H1 (cell line): Measurements from ENCODE around the gene CSGALNACT2. TPM values are rescaled to one million over a fixed set of nuclear protein-coding genes. Genes with fewer than 3 reads are reported as not detected.

Experiments used
- CTCF ChIA-PET: fragments of 300-600 bp; sonication (Branson Sonifier 250); formaldehyde crosslinking; loops from one replicate; lab custom pipeline; 2021; ENCODE audit not compliant: partially characterized antibody; lab: Charles Lee
- POLR2A ChIA-PET: fragments of 300-600 bp; sonication (Branson Sonifier 250); formaldehyde crosslinking; loops from one replicate; lab custom pipeline; 2021; ENCODE audit warnings: inconsistent platforms; ENCODE audit not compliant: partially characterized antibody; lab: Charles Lee
- DNase-seq, 2 experiments: peaks; one replicate each; pipeline versions ENCODE4 v3.0.0 to v3.0.0-alpha.2; 2010 to 2022; ENCODE audit warnings: low spot score in 2 of 2, low read depth in 1 of 2, mixed read lengths in 1 of 2
- FAIRE-seq: peaks from 2 replicates; lab custom pipeline; 2011; peaks lifted over from hg19 to GRCh38; lab: Jason Lieb, UNC
- H2AFZ ChIP-seq: 2 replicates; pipeline ENCODE4 v1.8.1; 2012; ENCODE audit warnings: low read length, inconsistent platforms
- H2AK5ac ChIP-seq: 2 replicates; pipeline ENCODE4 v1.6.1; 2013; ENCODE audit warnings: low read depth, low read length
- H2BK120ac ChIP-seq: replicated peaks from 2 replicates; pipeline ENCODE3; 2013; ENCODE audit warnings: low read depth, low read length, inconsistent platforms
- H2BK12ac ChIP-seq: 2 replicates; pipeline ENCODE4 v1.6.1; 2013; ENCODE audit warnings: low read depth, low read length
- H2BK15ac ChIP-seq: 2 replicates; pipeline ENCODE4 v1.6.1; 2013; ENCODE audit warnings: low read length
- H2BK20ac ChIP-seq: 2 replicates; pipeline ENCODE4 v1.6.1; 2013; ENCODE audit warnings: low read length
- H2BK5ac ChIP-seq: 2 replicates; pipeline ENCODE4 v1.6.1; 2013; ENCODE audit warnings: low read depth, low read length
- H3K14ac ChIP-seq: 2 replicates; pipeline ENCODE4 v1.6.1; 2013; ENCODE audit warnings: inconsistent platforms; ENCODE audit not compliant: insufficient read length
- H3K18ac ChIP-seq: 2 replicates; pipeline ENCODE4 v1.6.1; 2013; ENCODE audit warnings: low read length; ENCODE audit errors: extremely low read depth
- H3K23ac ChIP-seq: 2 replicates; pipeline ENCODE4 v1.6.1; 2013; ENCODE audit warnings: inconsistent platforms; ENCODE audit not compliant: insufficient read length
- H3K23me2 ChIP-seq: 2 replicates; pipeline ENCODE4 v1.6.1; 2013; ENCODE audit warnings: low read depth, low read length
- H3K27ac ChIP-seq: 2 replicates; pipeline ENCODE4 v1.6.1; 2011; ENCODE audit warnings: low read depth, low read length, inconsistent platforms
- H3K27me3 ChIP-seq, 4 experiments: replicated peaks in 1 of 4; 1 replicate in 1 of 4; 2 replicates in 3 of 4; pipeline versions ENCODE4 v1.6.1 to v1.8.1; 2011 to 2013; ENCODE audit warnings: low read length in 3 of 4, mild to moderate bottlenecking in 3 of 4, inconsistent platforms in 2 of 4, mixed read lengths in 2 of 4, moderate library complexity in 1 of 4; ENCODE audit not compliant: control insufficient read depth in 3 of 4, insufficient read depth in 3 of 4; ENCODE audit errors: extremely low read depth in 1 of 4
- H3K36me3 ChIP-seq, 4 experiments: 2 replicates each; pipeline versions ENCODE4 v1.6.1 to v1.8.1; 2011 to 2013; ENCODE audit warnings: mild to moderate bottlenecking in 4 of 4, low read length in 3 of 4, moderate library complexity in 2 of 4, control low read depth in 1 of 4, inconsistent platforms in 1 of 4; ENCODE audit not compliant: insufficient read depth in 4 of 4, control insufficient read depth in 2 of 4
- H3K4ac ChIP-seq: replicated peaks from 2 replicates; pipeline ENCODE3; 2013; ENCODE audit warnings: low read length, low read depth, mixed read lengths, inconsistent platforms; ENCODE audit not compliant: insufficient read length
- H3K4me1 ChIP-seq, 4 experiments: replicated peaks in 1 of 4; 1 replicate in 1 of 4; 2 replicates in 3 of 4; pipeline versions ENCODE4 v1.6.1 to v1.8.1; 2011 to 2013; ENCODE audit warnings: low read length in 3 of 4, inconsistent platforms in 2 of 4, mixed read lengths in 1 of 4; ENCODE audit not compliant: insufficient read depth in 4 of 4, control insufficient read depth in 3 of 4
- H3K4me2 ChIP-seq, 2 experiments: 2 replicates each; pipeline versions ENCODE4 v1.6.1 to v1.8.1; 2011 to 2013; ENCODE audit warnings: low read depth in 2 of 2, low read length in 2 of 2, control low read depth in 1 of 2, inconsistent platforms in 1 of 2, mild to moderate bottlenecking in 1 of 2; ENCODE audit not compliant: insufficient read depth in 1 of 2
- H3K4me3 ChIP-seq, 4 experiments: fragments of 200-600, 300-600 bp in 1 of 4; sonication (generic), shearing (Covaris generic), sonication (Bioruptor Twin) in 1 of 4; 2 replicates each; pipeline versions ENCODE4 v1.5.1 to v1.8.1; 2011 to 2016; ENCODE audit warnings: low read length in 4 of 4, low read depth in 3 of 4, control low read depth in 2 of 4, inconsistent platforms in 2 of 4, mild to moderate bottlenecking in 2 of 4, mixed read lengths in 1 of 4, moderate library complexity in 1 of 4; ENCODE audit not compliant: insufficient read depth in 2 of 4; ENCODE audit errors: extremely low read depth in 1 of 4
- H3K56ac ChIP-seq: replicated peaks from 2 replicates; pipeline ENCODE3; 2013; ENCODE audit warnings: low read depth, mild to moderate bottlenecking, mixed read lengths, low read length, inconsistent platforms; ENCODE audit not compliant: insufficient read length
- H3K79me1 ChIP-seq: 2 replicates; pipeline ENCODE4 v1.6.1; 2013; ENCODE audit warnings: low read depth, low read length, control low read depth
- H3K79me2 ChIP-seq, 2 experiments: 2 replicates each; pipeline versions ENCODE4 v1.6.1 to v1.8.1; 2012 to 2013; ENCODE audit warnings: low read length in 2 of 2, mild to moderate bottlenecking in 2 of 2, inconsistent platforms in 1 of 2; ENCODE audit not compliant: insufficient read depth in 2 of 2, control insufficient read depth in 1 of 2
- H3K9ac ChIP-seq, 4 experiments: replicated peaks in 1 of 4; 1 replicate in 1 of 4; 2 replicates in 3 of 4; pipeline versions ENCODE4 v1.6.1 to v1.8.1; 2011 to 2013; ENCODE audit warnings: low read depth in 3 of 4, low read length in 3 of 4, control low read depth in 2 of 4, mild to moderate bottlenecking in 2 of 4, moderate library complexity in 2 of 4, inconsistent platforms in 1 of 4; ENCODE audit errors: extremely low read depth in 1 of 4
- H3K9me3 ChIP-seq, 2 experiments: 2 replicates each; pipeline versions ENCODE4 v1.6.1 to v1.8.1; 2012 to 2013; ENCODE audit warnings: mild to moderate bottlenecking in 2 of 2, moderate library complexity in 2 of 2, control low read depth in 1 of 2, inconsistent platforms in 1 of 2, low read depth in 1 of 2, low read length in 1 of 2, mixed read lengths in 1 of 2; ENCODE audit not compliant: insufficient read depth in 2 of 2
- H4K20me1 ChIP-seq, 2 experiments: replicated peaks in 1 of 2; 2 replicates each; pipeline versions ENCODE3 to v1.8.1; 2011 to 2013; ENCODE audit warnings: inconsistent platforms in 2 of 2, low read length in 2 of 2, mild to moderate bottlenecking in 1 of 2; ENCODE audit not compliant: insufficient read depth in 2 of 2, control insufficient read depth in 1 of 2
- H4K5ac ChIP-seq: 2 replicates; pipeline ENCODE4 v1.6.1; 2013; ENCODE audit warnings: low read length, low read depth, mixed read lengths, inconsistent platforms; ENCODE audit not compliant: insufficient read length
- H4K8ac ChIP-seq: 2 replicates; pipeline ENCODE4 v1.8.0; 2013; ENCODE audit warnings: mild to moderate bottlenecking, moderate library complexity, low read length, inconsistent platforms; ENCODE audit not compliant: insufficient read depth; ENCODE audit errors: extremely low read depth
- H4K91ac ChIP-seq: replicated peaks from 2 replicates; pipeline ENCODE3; 2013; ENCODE audit warnings: low read length, mixed read lengths, inconsistent platforms; ENCODE audit not compliant: insufficient read length
- BACH1 ChIP-seq: IDR thresholded peaks from 2 replicates; pipeline ENCODE4 v1.6.1; 2012; ENCODE audit warnings: low read length, improper control_type of control experiment
- EZH2 ChIP-seq: fragments of 200-600 bp; sonication (generic); IDR thresholded peaks from 2 replicates; pipeline ENCODE4 v1.7.1; 2012; ENCODE audit warnings: low read depth, mild to moderate bottlenecking, moderate library complexity, low read length, inconsistent platforms; ENCODE audit not compliant: severe bottlenecking
- FOSL1 ChIP-seq: IDR thresholded peaks from 2 replicates; pipeline ENCODE4 v1.6.1; 2011; ENCODE audit warnings: mild to moderate bottlenecking, low read depth, low read length, moderate library complexity; ENCODE audit not compliant: insufficient read depth
- JUND ChIP-seq: IDR thresholded peaks from 2 replicates; pipeline ENCODE4 v1.6.1; 2011; ENCODE audit warnings: mild to moderate bottlenecking, improper control_type of control experiment, low read length
- NRF1 ChIP-seq: IDR thresholded peaks from 2 replicates; pipeline ENCODE4 v1.6.1; 2011; ENCODE audit warnings: mild to moderate bottlenecking, low read depth, low read length, improper control_type of control experiment
- RXRA ChIP-seq: IDR thresholded peaks from 2 replicates; pipeline ENCODE4 v1.6.1; 2011; ENCODE audit warnings: low read depth, mild to moderate bottlenecking, low read length, moderate library complexity; ENCODE audit not compliant: insufficient read depth
- SIN3A ChIP-seq, 2 experiments: IDR thresholded peaks in 1 of 2; conservative IDR thresholded peaks in 1 of 2; 2 replicates each; pipeline ENCODE4 v1.6.1; 2011 to 2012; ENCODE audit warnings: low read length in 2 of 2, improper control_type of control experiment in 1 of 2, low read depth in 1 of 2, mild to moderate bottlenecking in 1 of 2
- SIX5 ChIP-seq: IDR thresholded peaks from 2 replicates; pipeline ENCODE4 v1.6.1; 2011; ENCODE audit warnings: mild to moderate bottlenecking, low read depth, low read length
- SP4 ChIP-seq: IDR thresholded peaks from 2 replicates; pipeline ENCODE4 v1.6.1; 2012; ENCODE audit warnings: low read length, inconsistent platforms
- WGBS, 2 experiments: shearing (Covaris generic) in 1 of 2; methylation state at CpG; one replicate each; pipeline versions ENCODE4 v1.1.6 to v1.1.7; 2013 to 2015; ENCODE audit warnings: low lambda C conversion rate in 2 of 2, mixed read lengths in 2 of 2, inconsistent platforms in 1 of 2, low coverage in 1 of 2, missing lambda C conversion rate in 1 of 2; ENCODE audit not compliant: insufficient replicate concordance in 2 of 2, insufficient coverage in 1 of 2, insufficient read length in 1 of 2; ENCODE audit errors: extremely low coverage in 1 of 2, missing lambda C conversion rate in 1 of 2; 5-methylcytosine and 5-hydroxymethylcytosine counted together
- polyA plus RNA-seq, 7 experiments: library from polyadenylated mRNA; depleted of rRNA in 3 of 7; stranded (reverse) in 5 of 7; unstranded in 2 of 7; fragments of >200 nt in 5 of 7; fragments of 200-250 nt in 2 of 7; gene quantifications; 1 replicate in 5 of 7; 2 replicates in 1 of 7; 4 replicates in 1 of 7; pipeline versions ENCODE4 v1.2.1 to v1.2.3, GENCODE V29; 2011 to 2013; ENCODE audit warnings: missing spikeins in 2 of 7, mixed read lengths in 2 of 7
- total RNA-seq: library from RNA; stranded (reverse); fragmentation: NEBNext Ultra II Directional; extraction: Animal tissue kit (Norgen Biotek cat#: 25700); gene quantifications from 2 replicates; pipeline ENCODE4 v1.2.1, GENCODE V29; 2021

The CSGALNACT2 gene
- total and polyA plus RNA-seq, 2 of the 8 experiments (the other 6 are each of a cell fraction or from before 2014, with no cell fraction given), result 2.6 to 5.3 TPM

- 88% methylated on average over 9 of the region's 10 CpGs; no CpG with 5 or more reads in 1 of the 2 experiments for WGBS, 2 experiments
- Histone ChIP-seq H3K4me1 (no peaks in the 10 kb centered on the region), H3K56ac (no peak overlapping the region), H3K23ac (no peak overlapping the region), H3K79me2 (no peaks in the 10 kb centered on the region), H3K27ac (no peak overlapping the region), H2BK20ac (no peak overlapping the region), H3K36me3 (no peaks in the 10 kb centered on the region), H4K5ac (no peak overlapping the region), H2BK120ac (no peak overlapping the region), H3K9me3 (no peaks in the 10 kb centered on the region), H4K91ac (no peak overlapping the region), H2BK5ac (no peak overlapping the region), H3K23me2 (no peaks in the 10 kb centered on the region), H2AFZ (no peak overlapping the region), H4K20me1 (peaks cover 0 to 3% of the 10 kb centered on the region in 2 experiments), H3K4me2 (no peak overlapping the region), H2BK15ac (no peak overlapping the region), H3K4me3 (no peak overlapping the region), H3K14ac (no peak overlapping the region), H3K4ac (no peak overlapping the region), H3K18ac (no peak overlapping the region), H3K9ac (no peak overlapping the region), H3K79me1 (no peaks in the 10 kb centered on the region), H2AK5ac (no peak overlapping the region), H4K8ac (no peak overlapping the region), H3K27me3 (no peaks in the 10 kb centered on the region), H2BK12ac (no peak overlapping the region)
- FAIRE-seq (no peak), DNase-seq (no peak)
- CTCF ChIA-PET, result interaction anchor here (0.9 to 1.7 kb wide), 2 partner anchors 11 to 37 kb away, joined by 3 to 9 read pairs; no protein-coding TSS in a partner anchor
- POLR2A ChIA-PET, result interaction anchor here (1.0 kb wide), 1 partner anchor 22 kb away, joined by 3 read pairs; the partner anchor contains the start of gene CSGALNACT2
- TF ChIP-seq BACH1 (no peak), SIX5 (no peak), FOSL1 (no peak), SP4 (no peak), SIN3A (conservative IDR thresholded peaks at IDR 0.05 in 1 of 2, IDR thresholded peaks at IDR 0.05 in 1 of 2; ENCODE audit: low read depth in 1 of 2, low read length in 2 of 2) (no peak), NRF1 (no peak), EZH2 (no peak), RXRA (no peak), JUND (no peak)
Observed at GRCh38 chr10:43115881-43116595, 22.2 kb upstream of the CSGALNACT2 start.
